Neural progenitor cell (in vitro differentiated cells): ENCODE data around the gene RNF123.

Source experiments
- EZH2 ChIP-seq: fragments of 200-600 bp; sonication (generic); IDR thresholded peaks from 2 replicates; pipeline ENCODE4 v1.6.1; 2017; ENCODE audit warnings: antibody characterized with exemption, mild to moderate bottlenecking, moderate library complexity
- TF ChIP-seq, protein P1 (sequence below): fragments of 200-600 bp; sonication (generic); IDR thresholded peaks from 2 replicates; pipeline ENCODE4 v1.5.1; 2017; ENCODE audit warnings: antibody characterized with exemption, mild to moderate bottlenecking

- TF ChIP-seq, protein P1, sequence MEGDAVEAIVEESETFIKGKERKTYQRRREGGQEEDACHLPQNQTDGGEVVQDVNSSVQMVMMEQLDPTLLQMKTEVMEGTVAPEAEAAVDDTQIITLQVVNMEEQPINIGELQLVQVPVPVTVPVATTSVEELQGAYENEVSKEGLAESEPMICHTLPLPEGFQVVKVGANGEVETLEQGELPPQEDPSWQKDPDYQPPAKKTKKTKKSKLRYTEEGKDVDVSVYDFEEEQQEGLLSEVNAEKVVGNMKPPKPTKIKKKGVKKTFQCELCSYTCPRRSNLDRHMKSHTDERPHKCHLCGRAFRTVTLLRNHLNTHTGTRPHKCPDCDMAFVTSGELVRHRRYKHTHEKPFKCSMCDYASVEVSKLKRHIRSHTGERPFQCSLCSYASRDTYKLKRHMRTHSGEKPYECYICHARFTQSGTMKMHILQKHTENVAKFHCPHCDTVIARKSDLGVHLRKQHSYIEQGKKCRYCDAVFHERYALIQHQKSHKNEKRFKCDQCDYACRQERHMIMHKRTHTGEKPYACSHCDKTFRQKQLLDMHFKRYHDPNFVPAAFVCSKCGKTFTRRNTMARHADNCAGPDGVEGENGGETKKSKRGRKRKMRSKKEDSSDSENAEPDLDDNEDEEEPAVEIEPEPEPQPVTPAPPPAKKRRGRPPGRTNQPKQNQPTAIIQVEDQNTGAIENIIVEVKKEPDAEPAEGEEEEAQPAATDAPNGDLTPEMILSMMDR, result no peak
- TF ChIP-seq EZH2, result no peak
Observed at GRCh38 chr3:49700014-49700413, 10.7 kb downstream of the RNF123 start.
